ENCODE data around the gene SMYD3.

The SMYD3 gene

GRCh38 chr1:246455476-246455875 is 51.6 kb downstream of the SMYD3 start:
- Histone ChIP-seq H3K36me3 (ENCODE audit: control insufficient read depth in 2 of 2, insufficient read depth in 1 of 2, low read length in 2 of 2) (no peaks in the 10 kb centered on the region), H3K27ac (ENCODE audit: extremely low read depth, low read depth, low read length) (no peak overlapping the region), H3K4me1 (ENCODE audit: control insufficient read depth, insufficient read depth, low read length) (no peaks in the 10 kb centered on the region), H3K9me3 (ENCODE audit: control insufficient read depth, insufficient read depth, low read depth, low read length) (no peaks in the 10 kb centered on the region), H3K4me3 (ENCODE audit: low read depth, low read length) (no peak overlapping the region)
- POLR2A ChIA-PET: no interaction called here
- TF ChIP-seq ZNF747 (tag by site-specific recombination; IDR thresholded peaks at IDR 0.05) (no peak), ZNF248 (tag by site-specific recombination; IDR thresholded peaks at IDR 0.05) (no peak), KLF9 (tag by site-specific recombination; IDR thresholded peaks at IDR 0.05; ENCODE audit: low read depth) (no peak), KLF16 (tag by site-specific recombination; IDR thresholded peaks at IDR 0.05) (no peak), ZNF654 (tag by site-specific recombination; IDR thresholded peaks at IDR 0.05; ENCODE audit: low read depth) (no peak), ZNF610 (tag by site-specific recombination; IDR thresholded peaks at IDR 0.05; ENCODE audit: borderline replicate concordance) (no peak), KLF17 (tag by site-specific recombination; IDR thresholded peaks at IDR 0.05) (no peak), ZNF350 (tag by site-specific recombination; IDR thresholded peaks at IDR 0.05) (no peak), ZNF138 (tag by site-specific recombination; IDR thresholded peaks at IDR 0.05; ENCODE audit: borderline replicate concordance) (no peak)
- CTCF ChIA-PET: interaction anchor here (1.2 kb wide), 1 partner anchor 37 kb away, joined by 3 read pairs; no protein-coding TSS in a partner anchor

- ChIA-PET CTCF (no interaction called here), POLR2A (no interaction called here)
- Histone ChIP-seq H3K27ac (ENCODE audit: extremely low read depth, low read depth, low read length) (no peak overlapping the region), H3K4me3 (ENCODE audit: low read depth, low read length) (no peak overlapping the region), H3K4me1 (ENCODE audit: control insufficient read depth, insufficient read depth, low read length) (no peaks in the 10 kb centered on the region), H3K9me3 (ENCODE audit: control insufficient read depth, insufficient read depth, low read depth, low read length) (no peaks in the 10 kb centered on the region), H3K36me3 (ENCODE audit: control insufficient read depth in 2 of 2, insufficient read depth in 1 of 2, low read length in 2 of 2) (no peaks in the 10 kb centered on the region)
- TF ChIP-seq ZNF664 (tag by site-specific recombination; IDR thresholded peaks at IDR 0.05) (no peak), ZNF747 (tag by site-specific recombination; IDR thresholded peaks at IDR 0.05) (no peak)
These were observed 52.4 kb downstream of the SMYD3 start for GRCh38 chr1:246454655-246455054.

GRCh38 chr1:246450611-246451251 is 56.3 kb downstream of the SMYD3 start:
- ChIA-PET POLR2A (no interaction called here), CTCF (interaction anchor here (0.6 to 1.4 kb wide), 3 partner anchors 10 to 19 kb away, joined by 3 to 4 read pairs (median 3); no protein-coding TSS in a partner anchor)
- Histone ChIP-seq H3K4me3 (ENCODE audit: low read depth, low read length) (no peak overlapping the region), H3K27ac (ENCODE audit: extremely low read depth, low read depth, low read length) (no peak overlapping the region), H3K4me1 (ENCODE audit: control insufficient read depth, insufficient read depth, low read length) (no peaks in the 10 kb centered on the region), H3K9me3 (ENCODE audit: control insufficient read depth, insufficient read depth, low read depth, low read length) (no peaks in the 10 kb centered on the region), H3K36me3 (ENCODE audit: control insufficient read depth in 2 of 2, insufficient read depth in 1 of 2, low read length in 2 of 2) (no peaks in the 10 kb centered on the region)
- TF ChIP-seq GFI1B (tag by site-specific recombination; IDR thresholded peaks at IDR 0.05) (no peak), ZNF654 (tag by site-specific recombination; IDR thresholded peaks at IDR 0.05; ENCODE audit: low read depth) (peak; percentile 45), ZBTB8A (tag by site-specific recombination; IDR thresholded peaks at IDR 0.05) (no peak), ZNF501 (tag by site-specific recombination; IDR thresholded peaks at IDR 0.05) (no peak), TRIM28 (IDR thresholded peaks at IDR 0.05; ENCODE audit: borderline replicate concordance, low read length) (no peak), ZNF660 (tag by site-specific recombination; IDR thresholded peaks at IDR 0.05) (no peak)

GRCh38 chr1:246448373-246448772 is 58.7 kb downstream of the SMYD3 start:
- Histone ChIP-seq H3K9me3 (ENCODE audit: control insufficient read depth, insufficient read depth, low read depth, low read length) (no peaks in the 10 kb centered on the region), H3K4me1 (ENCODE audit: control insufficient read depth, insufficient read depth, low read length) (no peaks in the 10 kb centered on the region), H3K36me3 (ENCODE audit: control insufficient read depth in 2 of 2, insufficient read depth in 1 of 2, low read length in 2 of 2) (no peaks in the 10 kb centered on the region), H3K4me3 (ENCODE audit: low read depth, low read length) (no peak overlapping the region), H3K27ac (ENCODE audit: extremely low read depth, low read depth, low read length) (no peak overlapping the region)
- POLR2A ChIA-PET: no interaction called here
- CTCF ChIA-PET: no interaction called here
- TF ChIP-seq ZNF518A (tag by site-specific recombination; conservative IDR thresholded peaks at IDR 0.05; ENCODE audit: low read depth): no peak
- no peak for TF ChIP-seq SP7 (tag by site-specific recombination; IDR thresholded peaks at IDR 0.05)
- TF ChIP-seq ZNF132 (tag by site-specific recombination; IDR thresholded peaks at IDR 0.05; ENCODE audit: borderline replicate concordance): no peak
- TF ChIP-seq ZNF510 (tag by site-specific recombination; IDR thresholded peaks at IDR 0.05; ENCODE audit: insufficient replicate concordance): no peak
- TF ChIP-seq ZNF692 (tag by site-specific recombination; IDR thresholded peaks at IDR 0.05): no peak
- no peak for TF ChIP-seq ZNF585B (tag by site-specific recombination; IDR thresholded peaks at IDR 0.05)
- no peak for TF ChIP-seq ZNF791 (tag by site-specific recombination; IDR thresholded peaks at IDR 0.05)
